Measurements from ENCODE around the gene SYMPK.

The SYMPK gene

GRCh38 chr19:45881082-45881908 lies 18.3 kb upstream of the SYMPK start:
- CTCF ChIA-PET = interaction anchor here (0.5 to 8.8 kb wide), 13 partner anchors 11 to 986 kb away, joined by 3 to 91 read pairs (median 6); partner anchors contain the start of genes FOXA3, MYPOP, SIX5 and SYMPK
- peak; percentile 96 for TF ChIP-seq ATF2 (tag by site-specific recombination; IDR thresholded peaks at IDR 0.05; ENCODE audit: low read depth)
- TF ChIP-seq ZBTB26 (tag by site-specific recombination; optimal IDR thresholded peaks at IDR 0.05) = no peak
- TF ChIP-seq ZNF18 (tag by site-specific recombination; IDR thresholded peaks at IDR 0.05) = peak; percentile 83
- no peak for TF ChIP-seq WT1 (tag by site-specific recombination; IDR thresholded peaks at IDR 0.05)
- 0 out of 2 replicates have a peak, but pooled peaks have one; percentile 28 for TF ChIP-seq ZNF398 (tag by site-specific recombination; IDR thresholded peaks at IDR 0.05)
- no peak for TF ChIP-seq ZNF555 (tag by site-specific recombination; conservative IDR thresholded peaks at IDR 0.05)
- no peak for TF ChIP-seq ZNF843 (tag by site-specific recombination; IDR thresholded peaks at IDR 0.05)
- no peak for TF ChIP-seq YY2 (tag by site-specific recombination; IDR thresholded peaks at IDR 0.05)
- no peak for TF ChIP-seq ZNF280C (tag by site-specific recombination; IDR thresholded peaks at IDR 0.05)
- TF ChIP-seq ZBTB10 (tag by site-specific recombination; IDR thresholded peaks at IDR 0.05) = no peak
- TF ChIP-seq ZNF791 (tag by site-specific recombination; IDR thresholded peaks at IDR 0.05) = no peak
- TF ChIP-seq SCRT1 (tag by site-specific recombination; IDR thresholded peaks at IDR 0.05; ENCODE audit: borderline replicate concordance) = no peak
- no peak for TF ChIP-seq ZNF837 (tag by site-specific recombination; IDR thresholded peaks at IDR 0.05)
- no peak for TF ChIP-seq ZNF677 (tag by site-specific recombination; IDR thresholded peaks at IDR 0.05)
- TF ChIP-seq TCF7L2 (IDR thresholded peaks at IDR 0.05; ENCODE audit: borderline replicate concordance, low read depth, low read length) = no peak
- no peak for TF ChIP-seq ZNF521 (tag by site-specific recombination; IDR thresholded peaks at IDR 0.05)
- TF ChIP-seq ZNF518A (tag by site-specific recombination; conservative IDR thresholded peaks at IDR 0.05; ENCODE audit: low read depth) = no peak
- no peak for TF ChIP-seq ZIC2 (tag by site-specific recombination; IDR thresholded peaks at IDR 0.05)
- no peak for TF ChIP-seq ZNF202 (tag by site-specific recombination; IDR thresholded peaks at IDR 0.05; ENCODE audit: borderline replicate concordance)

More at GRCh38 chr19:45881082-45881908, 18.3 kb upstream of the SYMPK start:
- Histone ChIP-seq H3K9me3 (ENCODE audit: control insufficient read depth, insufficient read depth, low read depth, low read length) (no peaks in the 10 kb centered on the region), H3K27ac (ENCODE audit: extremely low read depth, low read depth, low read length) (no peak overlapping the region), H3K4me1 (ENCODE audit: control insufficient read depth, insufficient read depth, low read length) (peaks cover 13% of the 10 kb centered on the region), H3K36me3 (ENCODE audit: control insufficient read depth in 2 of 2, insufficient read depth in 1 of 2, low read length in 2 of 2) (peaks cover 0 to 16% of the 10 kb centered on the region in 2 experiments; a peak in 1 of 3 replicates), H3K4me3 (ENCODE audit: low read depth, low read length) (no peak overlapping the region)
- POLR2A ChIA-PET = interaction anchor here (0.7 to 4.4 kb wide), 5 partner anchors 17 to 1427 kb away, joined by 3 to 39 read pairs (median 7); partner anchors contain the start of genes FOXA3, MYPOP and SYMPK

Measured in HEK293 (cell line).